Mesothelial cell of epicardium (in vitro differentiated cells): Measurements from ENCODE around the gene NFKBIA. TPM values are rescaled to one million over a fixed set of nuclear protein-coding genes. Genes with fewer than 3 reads are reported as not detected.

ENCODE experiments used
- DNase-seq, 2 experiments: peaks; one replicate each; pipeline ENCODE4 v3.0.0; 2021; ENCODE audit warnings: low spot score in 2 of 2; ENCODE audit not compliant: unreplicated experiment in 2 of 2
- H3K27ac Mint-ChIP-seq: 2 replicates; pipeline ENCODE4 v1.8.0; 2021; ENCODE audit warnings: mixed read lengths
- H3K27me3 Mint-ChIP-seq: 2 replicates; pipeline ENCODE4 v1.8.0; 2021; ENCODE audit warnings: low read depth, mixed read lengths
- H3K36me3 Mint-ChIP-seq: 2 replicates; pipeline ENCODE4 v1.8.0; 2021; ENCODE audit warnings: mixed read lengths
- H3K4me1 Mint-ChIP-seq: 2 replicates; pipeline ENCODE4 v1.8.0; 2021; ENCODE audit warnings: mixed read lengths
- H3K4me3 Mint-ChIP-seq: 2 replicates; pipeline ENCODE4 v1.8.0; 2021; ENCODE audit warnings: mild to moderate bottlenecking, moderate library complexity, mixed read lengths
- H3K9me3 Mint-ChIP-seq: 2 replicates; pipeline ENCODE4 v1.8.0; 2021; ENCODE audit warnings: mixed read lengths
- total RNA-seq: library from RNA; stranded (reverse); gene quantifications from 3 replicates; pipeline ENCODE4 v1.2.1, GENCODE V29; 2021
- TF ChIP-seq, protein P1 (sequence below): fragments of 200-600 bp; sonication (generic); IDR thresholded peaks from one replicate; pipeline ENCODE4 v1.5.0; 2021; ENCODE audit warnings: antibody characterized with exemption; ENCODE audit not compliant: unreplicated experiment

Gene NFKBIA
- total RNA-seq, 1 donor from 2014 or later: 196 TPM

- peak overlapping the region; percentile 98 for H3K27ac Mint-ChIP-seq
- peak overlapping the region; percentile 81 for H3K4me3 Mint-ChIP-seq
- TF ChIP-seq, protein P1, sequence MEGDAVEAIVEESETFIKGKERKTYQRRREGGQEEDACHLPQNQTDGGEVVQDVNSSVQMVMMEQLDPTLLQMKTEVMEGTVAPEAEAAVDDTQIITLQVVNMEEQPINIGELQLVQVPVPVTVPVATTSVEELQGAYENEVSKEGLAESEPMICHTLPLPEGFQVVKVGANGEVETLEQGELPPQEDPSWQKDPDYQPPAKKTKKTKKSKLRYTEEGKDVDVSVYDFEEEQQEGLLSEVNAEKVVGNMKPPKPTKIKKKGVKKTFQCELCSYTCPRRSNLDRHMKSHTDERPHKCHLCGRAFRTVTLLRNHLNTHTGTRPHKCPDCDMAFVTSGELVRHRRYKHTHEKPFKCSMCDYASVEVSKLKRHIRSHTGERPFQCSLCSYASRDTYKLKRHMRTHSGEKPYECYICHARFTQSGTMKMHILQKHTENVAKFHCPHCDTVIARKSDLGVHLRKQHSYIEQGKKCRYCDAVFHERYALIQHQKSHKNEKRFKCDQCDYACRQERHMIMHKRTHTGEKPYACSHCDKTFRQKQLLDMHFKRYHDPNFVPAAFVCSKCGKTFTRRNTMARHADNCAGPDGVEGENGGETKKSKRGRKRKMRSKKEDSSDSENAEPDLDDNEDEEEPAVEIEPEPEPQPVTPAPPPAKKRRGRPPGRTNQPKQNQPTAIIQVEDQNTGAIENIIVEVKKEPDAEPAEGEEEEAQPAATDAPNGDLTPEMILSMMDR: no peak
- peaks cover 35% of the 10 kb centered on the region for H3K36me3 Mint-ChIP-seq
- peaks cover 55% of the 10 kb centered on the region for H3K4me1 Mint-ChIP-seq
- no peak for DNase-seq
- no peaks in the 10 kb centered on the region for H3K9me3 Mint-ChIP-seq
- no peaks in the 10 kb centered on the region for H3K27me3 Mint-ChIP-seq
These were observed 1.4 kb downstream of the NFKBIA start for GRCh38 chr14:35403114-35403602.

DNA sequence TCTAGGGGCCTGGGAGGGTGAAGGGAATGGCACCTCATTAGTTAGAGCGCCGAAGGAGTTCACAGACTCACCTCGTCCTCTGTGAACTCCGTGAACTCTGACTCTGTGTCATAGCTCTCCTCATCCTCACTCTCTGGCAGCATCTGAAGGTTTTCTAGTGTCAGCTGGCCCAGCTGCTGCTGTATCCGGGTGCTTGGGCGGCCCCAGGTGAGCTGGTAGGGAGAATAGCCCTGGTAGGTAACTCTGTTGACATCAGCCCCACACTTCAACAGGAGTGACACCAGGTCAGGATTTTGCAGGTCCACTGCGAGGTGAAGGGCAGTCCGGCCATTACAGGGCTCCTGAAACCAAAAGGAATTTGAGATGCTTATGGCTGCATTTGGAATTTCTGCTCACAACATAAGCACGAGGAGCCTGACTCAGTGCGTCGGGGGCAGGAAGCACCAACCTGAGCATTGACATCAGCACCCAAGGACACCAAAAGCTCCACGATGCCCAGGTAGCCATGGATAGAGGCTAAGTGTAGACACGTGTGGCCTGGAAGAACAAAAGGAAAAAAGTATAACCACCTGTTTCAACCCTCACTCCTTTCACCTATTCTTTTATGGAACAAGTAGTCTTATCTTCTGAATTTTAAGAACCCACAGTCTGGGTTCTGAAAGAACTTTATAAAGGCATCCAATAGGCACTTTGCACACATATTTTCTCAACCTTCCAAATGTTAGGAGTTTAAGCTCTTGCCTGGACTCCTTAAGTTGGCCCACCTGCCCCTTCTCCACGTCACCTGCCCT lies 2.0 kb downstream of the NFKBIA start:
- TF ChIP-seq, protein P1: no peak
- peaks cover 60% of the 10 kb centered on the region for H3K4me1 Mint-ChIP-seq
- peak overlapping the region; percentile 81 for H3K4me3 Mint-ChIP-seq
- no peaks in the 10 kb centered on the region for H3K9me3 Mint-ChIP-seq
- no peak for DNase-seq
- no peaks in the 10 kb centered on the region for H3K27me3 Mint-ChIP-seq
- H3K27ac Mint-ChIP-seq: peak overlapping the region; percentile 98
- peaks cover 35% of the 10 kb centered on the region for H3K36me3 Mint-ChIP-seq

DNA sequence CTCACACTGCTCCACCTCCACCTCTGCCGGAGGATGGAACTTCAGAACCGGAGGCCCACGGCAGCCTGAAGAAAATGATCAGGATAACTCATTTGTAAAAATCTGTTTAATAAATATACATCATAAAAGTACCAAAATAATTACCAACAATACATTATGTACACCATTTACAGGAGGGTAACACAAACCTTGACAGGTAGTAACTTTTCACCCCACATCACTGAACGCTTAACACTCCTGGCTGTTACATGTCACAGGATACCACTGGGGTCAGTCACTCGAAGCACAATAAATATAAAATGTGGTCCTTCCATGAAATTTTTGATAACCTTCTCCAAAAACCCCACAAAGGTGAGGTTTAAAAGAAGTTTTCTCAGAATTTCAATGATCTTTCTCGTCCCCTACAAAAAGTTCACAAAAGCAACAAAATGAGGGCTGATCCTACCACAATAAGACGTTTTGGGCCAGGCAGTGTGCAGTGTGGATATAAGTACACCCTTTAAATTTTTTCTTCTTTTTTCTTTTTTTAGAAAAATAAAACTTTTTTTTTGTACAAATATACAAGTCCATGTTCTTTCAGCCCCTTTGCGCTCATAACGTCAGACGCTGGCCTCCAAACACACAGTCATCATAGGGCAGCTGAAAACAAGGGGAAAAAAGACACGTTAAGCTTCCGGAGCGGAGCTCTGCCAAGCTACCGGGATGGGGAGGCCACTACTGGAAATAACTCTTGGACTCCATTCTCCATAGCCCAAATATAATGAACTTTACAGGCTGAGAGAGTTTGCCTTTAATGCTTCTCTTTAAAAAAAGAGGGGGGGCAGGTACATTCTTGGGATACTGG lies 2.9 kb downstream of the NFKBIA start:
- H3K4me1 Mint-ChIP-seq: peaks cover 54% of the 10 kb centered on the region
- H3K9me3 Mint-ChIP-seq: no peaks in the 10 kb centered on the region
- H3K4me3 Mint-ChIP-seq: peak overlapping the region; percentile 81
- peak overlapping the region; percentile 98 for H3K27ac Mint-ChIP-seq
- TF ChIP-seq, protein P1: no peak
- no peak for DNase-seq
- peaks cover 35% of the 10 kb centered on the region for H3K36me3 Mint-ChIP-seq
- no peaks in the 10 kb centered on the region for H3K27me3 Mint-ChIP-seq

GRCh38 chr14:35400648-35401421 lies 3.7 kb downstream of the NFKBIA start:
- TF ChIP-seq, protein P1: no peak
- no peaks in the 10 kb centered on the region for H3K9me3 Mint-ChIP-seq
- no peak for DNase-seq
- peaks cover 35% of the 10 kb centered on the region for H3K36me3 Mint-ChIP-seq
- H3K27ac Mint-ChIP-seq: peak overlapping the region; percentile 87
- peaks cover 46% of the 10 kb centered on the region for H3K4me1 Mint-ChIP-seq
- peak overlapping the region; percentile 81 for H3K4me3 Mint-ChIP-seq
- H3K27me3 Mint-ChIP-seq: no peaks in the 10 kb centered on the region
